OCI-LY1 (cell line): ENCODE measurements around the gene CLIP2.
A peak's percentile ranks its signal among the peaks of the same experiment; 100 is the strongest.

Experiments
- H2AFZ ChIP-seq: fragments of 200-600 bp; sonication (generic), shearing (Covaris generic); 2 replicates; pipeline ENCODE4 v1.6.0; 2014; ENCODE audit warnings: antibody characterized with exemption, mild to moderate bottlenecking, low read length
- H3F3A ChIP-seq: fragments of 200-600 bp; sonication (generic), shearing (Covaris generic); 2 replicates; pipeline ENCODE4 v1.6.0; 2014; ENCODE audit warnings: mild to moderate bottlenecking, antibody characterized with exemption, low read length, moderate library complexity; ENCODE audit not compliant: insufficient read depth
- H3K27ac ChIP-seq: fragments of 200-600 bp; sonication (generic); 2 replicates; pipeline ENCODE4 v1.5.1; 2014; ENCODE audit warnings: low read length, mixed run types, mild to moderate bottlenecking, low read depth; ENCODE audit not compliant: poor library complexity, severe bottlenecking
- H3K27me3 ChIP-seq: fragments of 200-600 bp; sonication (generic); 2 replicates; pipeline ENCODE4 v1.6.0; 2014; ENCODE audit warnings: antibody characterized with exemption, mild to moderate bottlenecking, low read length, moderate library complexity; ENCODE audit not compliant: insufficient read depth
- H3K36me3 ChIP-seq: fragments of 200-600 bp; sonication (generic); 2 replicates; pipeline ENCODE4 v1.6.1; 2014; ENCODE audit warnings: mild to moderate bottlenecking, antibody characterized with exemption, low read length, moderate library complexity, mixed read lengths; ENCODE audit not compliant: insufficient read depth
- H3K4me1 ChIP-seq: fragments of 200-600 bp; sonication (generic); 2 replicates; pipeline ENCODE4 v1.5.1; 2014; ENCODE audit warnings: mild to moderate bottlenecking, low read length, moderate library complexity; ENCODE audit not compliant: insufficient read depth, severe bottlenecking
- H3K4me2 ChIP-seq: fragments of 200-600 bp; sonication (generic), shearing (Covaris generic); 2 replicates; pipeline ENCODE4 v1.6.1; 2014; ENCODE audit warnings: low read length
- H3K4me3 ChIP-seq: fragments of 200-600 bp; sonication (generic); 2 replicates; pipeline ENCODE4 v1.5.1; 2014; ENCODE audit warnings: low read length, low read depth, mild to moderate bottlenecking, mixed read lengths; ENCODE audit not compliant: poor library complexity, severe bottlenecking
- H3K79me2 ChIP-seq: fragments of 200-600 bp; shearing (Covaris generic); 2 replicates; pipeline ENCODE4 v1.6.1; 2016; ENCODE audit warnings: mixed run types, low read length, mixed read lengths; ENCODE audit not compliant: insufficient read depth
- H3K9ac ChIP-seq: fragments of 200-600 bp; sonication (generic), shearing (Covaris generic); 2 replicates; pipeline ENCODE4 v1.6.1; 2014; ENCODE audit warnings: mild to moderate bottlenecking, low read length, mixed read lengths
- H3K9me2 ChIP-seq: fragments of 200-600 bp; sonication (generic), shearing (Covaris generic); 2 replicates; pipeline ENCODE4 v1.6.1; 2014; ENCODE audit warnings: low read depth, mild to moderate bottlenecking, low read length, mixed read lengths
- H3K9me3 ChIP-seq: fragments of 200-600 bp; shearing (Covaris generic); 2 replicates; pipeline ENCODE4 v1.6.1; 2014; ENCODE audit warnings: low read length, mixed read lengths
- H4K20me1 ChIP-seq: fragments of 200-600 bp; sonication (generic), shearing (Covaris generic); 2 replicates; pipeline ENCODE4 v1.6.0; 2016; ENCODE audit warnings: mild to moderate bottlenecking, low read length; ENCODE audit not compliant: insufficient read depth
- CTCF ChIP-seq: fragments of 200-600 bp; sonication (generic), shearing (Covaris generic); IDR thresholded peaks from 2 replicates; pipeline ENCODE4 v1.5.1; 2017; ENCODE audit warnings: mild to moderate bottlenecking, antibody characterized with exemption, low read length, moderate library complexity, mixed read lengths
- EZH2 ChIP-seq: fragments of 200-600 bp; sonication (generic), shearing (Covaris generic); IDR thresholded peaks from 2 replicates; pipeline ENCODE4 v1.8.0; 2017; ENCODE audit warnings: borderline replicate concordance, mixed run types, mild to moderate bottlenecking, antibody characterized with exemption, low read length, moderate library complexity, mixed read lengths

CLIP2 gene

GRCh38 chr7:74271742-74272141 is 17.5 kb upstream of the CLIP2 start:
- Histone ChIP-seq H3K27ac (no peak overlapping the region), H4K20me1 (no peaks in the 10 kb centered on the region), H2AFZ (no peak overlapping the region), H3K36me3 (no peaks in the 10 kb centered on the region), H3K79me2 (no peaks in the 10 kb centered on the region), H3F3A (no peaks in the 10 kb centered on the region), H3K4me2 (peak overlapping the region; percentile 29; the same call in 1 of the 2 replicates), H3K9ac (no peak overlapping the region), H3K4me1 (peaks cover 23% of the 10 kb centered on the region), H3K27me3 (peaks cover 15% of the 10 kb centered on the region), H3K9me3 (no peaks in the 10 kb centered on the region), H3K4me3 (no peak overlapping the region), H3K9me2 (no peaks in the 10 kb centered on the region)
- 0 out of 2 replicates have a peak, but pooled peaks have one; percentile 20 for TF ChIP-seq EZH2
- TF ChIP-seq CTCF = no peak

- H3F3A ChIP-seq = no peaks in the 10 kb centered on the region
- H4K20me1 ChIP-seq = no peaks in the 10 kb centered on the region
- no peaks in the 10 kb centered on the region for H3K36me3 ChIP-seq
- H3K27me3 ChIP-seq = peaks cover 15% of the 10 kb centered on the region
- H3K4me3 ChIP-seq = no peak overlapping the region
- no peak overlapping the region for H3K27ac ChIP-seq
- H3K4me1 ChIP-seq = peaks cover 23% of the 10 kb centered on the region
- H2AFZ ChIP-seq = no peak overlapping the region
- H3K9me3 ChIP-seq = no peaks in the 10 kb centered on the region
- no peak overlapping the region for H3K9ac ChIP-seq
- TF ChIP-seq EZH2 (no peak), CTCF (no peak)
- H3K79me2 ChIP-seq = no peaks in the 10 kb centered on the region
- no peaks in the 10 kb centered on the region for H3K9me2 ChIP-seq
- peak overlapping the region; percentile 46; the same call in 1 of the 2 replicates for H3K4me2 ChIP-seq
These were observed 16.7 kb upstream of the CLIP2 start for GRCh38 chr7:74272305-74273038.

GRCh38 chr7:74275401-74275881 is 13.8 kb upstream of the CLIP2 start:
- TF ChIP-seq EZH2 (no peak), CTCF (peak; percentile 65)
- Histone ChIP-seq H3K36me3 (no peaks in the 10 kb centered on the region), H3K4me3 (no peak overlapping the region), H4K20me1 (no peaks in the 10 kb centered on the region), H3K9ac (no peak overlapping the region), H3K27ac (no peak overlapping the region), H3K4me1 (peaks cover 21% of the 10 kb centered on the region), H2AFZ (no peak overlapping the region), H3K9me2 (no peaks in the 10 kb centered on the region), H3K4me2 (no peak overlapping the region), H3K27me3 (peaks cover 5% of the 10 kb centered on the region), H3K79me2 (no peaks in the 10 kb centered on the region), H3F3A (no peaks in the 10 kb centered on the region), H3K9me3 (no peaks in the 10 kb centered on the region)
